GM19397 (cell line): Measurements from ENCODE around the gene S100A2.
"Not testable (repeated sequence)": the region's sequence is repeated elsewhere in the genome, so short reads cannot be mapped to it uniquely, and the experiment has no call there.

Experiments used
- ATAC-seq: cut with Tn5 transposase; IDR thresholded peaks from one replicate; pipeline ENCODE4 v1.9.1; 2021; ENCODE audit warnings: mild to moderate bottlenecking, moderate library complexity; ENCODE audit not compliant: unreplicated experiment

Gene S100A2

GRCh38 chr1:153592748-153593147, 27.1 kb upstream of the S100A2 start:
- no peak for ATAC-seq

- no peak for ATAC-seq
These were observed 22.8 kb upstream of the S100A2 start for GRCh38 chr1:153588482-153588881.

- ATAC-seq = not testable (repeated sequence)
These were observed 22.4 kb upstream of the S100A2 start for GRCh38 chr1:153588033-153588432.

DNA sequence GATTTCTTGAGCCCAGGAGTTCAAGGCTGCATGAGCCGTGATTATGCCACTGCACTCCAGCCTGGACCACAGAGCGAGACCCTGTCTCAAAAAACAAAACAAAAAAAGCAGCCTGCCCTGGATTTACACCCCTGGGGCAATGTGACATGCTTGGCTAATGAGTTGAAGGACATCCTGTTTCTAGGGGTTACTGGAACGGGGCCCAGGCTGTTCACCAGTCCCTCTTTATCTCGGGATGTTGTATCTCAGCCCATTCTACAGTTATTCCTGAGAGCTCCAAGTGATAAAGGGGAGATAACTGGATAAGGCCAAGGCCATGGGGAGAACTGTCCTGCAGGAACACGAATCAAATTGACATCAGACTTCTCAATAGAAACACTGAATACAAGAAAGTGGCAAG, 21.7 kb upstream of the S100A2 start:
- ATAC-seq = no peak

GRCh38 chr1:153586347-153586746, 20.7 kb upstream of the S100A2 start:
- no peak for ATAC-seq

DNA sequence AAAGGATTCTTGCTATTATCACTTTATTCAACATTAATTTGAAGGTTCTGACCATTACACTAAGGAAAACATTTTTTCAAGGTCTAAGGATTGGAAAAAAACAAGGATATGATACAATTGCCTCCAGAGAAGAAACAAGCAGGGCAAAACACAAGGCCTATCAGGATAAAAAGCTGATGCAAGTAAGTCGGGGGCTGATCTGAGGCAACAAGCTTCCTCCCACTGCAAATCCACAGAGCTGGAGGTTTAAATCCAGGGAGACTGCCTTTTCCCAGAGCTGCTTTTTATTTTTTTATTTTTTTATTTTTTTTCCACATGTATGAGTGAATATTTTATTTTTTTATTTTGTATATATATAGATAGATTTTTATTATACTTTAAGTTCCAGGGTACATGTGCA, 19.4 kb upstream of the S100A2 start:
- no peak for ATAC-seq

DNA sequence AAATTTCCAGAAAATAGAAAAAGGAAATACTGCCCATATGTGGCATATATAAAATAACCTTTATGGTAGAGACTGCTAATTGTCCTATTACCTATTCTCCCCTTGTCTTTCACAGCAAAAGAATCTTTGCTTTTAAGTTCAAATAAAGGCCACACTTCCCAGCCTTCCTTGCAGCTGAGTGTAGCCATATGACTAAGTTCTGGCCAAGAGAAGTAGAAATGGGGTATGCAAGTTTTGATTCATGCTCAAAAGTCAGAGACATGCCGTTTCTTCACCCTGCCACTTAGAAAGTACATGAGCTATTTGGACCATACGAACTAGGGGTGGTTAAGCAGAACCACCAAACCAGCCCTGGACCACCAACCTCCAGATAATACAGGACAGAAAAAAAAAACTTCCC, 18.3 kb upstream of the S100A2 start:
- no peak for ATAC-seq

- ATAC-seq = not testable (repeated sequence)
These were observed 17.9 kb upstream of the S100A2 start for GRCh38 chr1:153583514-153583913.

- not testable (repeated sequence) for ATAC-seq
These were observed 17.2 kb upstream of the S100A2 start for GRCh38 chr1:153582836-153583235.

DNA sequence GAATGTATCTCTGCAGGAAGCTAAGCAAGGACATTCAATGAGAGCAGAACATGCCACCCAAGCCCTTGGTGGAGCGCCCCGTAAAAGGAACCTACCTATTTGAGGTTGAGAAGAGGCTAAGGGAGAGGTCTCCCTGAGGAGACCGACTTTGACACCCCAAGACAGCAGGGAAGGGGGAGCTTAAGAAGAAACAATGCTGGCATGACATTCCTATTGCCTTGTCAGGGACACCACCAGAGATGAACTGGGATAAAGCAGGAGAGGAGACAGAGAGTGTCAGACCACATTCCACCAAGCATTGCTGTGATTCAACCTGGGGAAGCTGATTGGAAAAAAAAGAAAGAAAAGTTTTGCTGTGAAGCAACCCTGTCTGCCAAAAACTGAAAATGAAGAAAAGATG, 13.3 kb upstream of the S100A2 start:
- ATAC-seq = no peak

DNA sequence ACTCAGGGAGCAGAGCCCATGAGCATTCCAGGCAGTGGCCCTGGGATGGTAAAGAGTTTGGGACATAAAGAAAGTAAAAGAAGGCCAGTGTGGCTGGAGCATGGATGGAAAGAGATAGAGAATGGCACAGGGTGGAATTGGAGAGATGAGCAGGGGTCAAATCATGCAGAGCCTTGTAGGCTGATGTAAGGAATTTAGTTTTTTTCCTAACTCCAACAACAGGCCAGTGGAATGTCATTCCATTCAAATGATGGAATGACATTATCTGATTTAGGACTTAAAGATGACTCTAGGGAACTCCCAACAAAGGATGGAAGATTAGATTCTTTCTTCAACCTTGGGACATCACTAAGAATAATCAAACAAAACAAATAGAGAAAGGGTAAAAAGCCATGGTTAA, 12.8 kb upstream of the S100A2 start:
- no peak for ATAC-seq

DNA sequence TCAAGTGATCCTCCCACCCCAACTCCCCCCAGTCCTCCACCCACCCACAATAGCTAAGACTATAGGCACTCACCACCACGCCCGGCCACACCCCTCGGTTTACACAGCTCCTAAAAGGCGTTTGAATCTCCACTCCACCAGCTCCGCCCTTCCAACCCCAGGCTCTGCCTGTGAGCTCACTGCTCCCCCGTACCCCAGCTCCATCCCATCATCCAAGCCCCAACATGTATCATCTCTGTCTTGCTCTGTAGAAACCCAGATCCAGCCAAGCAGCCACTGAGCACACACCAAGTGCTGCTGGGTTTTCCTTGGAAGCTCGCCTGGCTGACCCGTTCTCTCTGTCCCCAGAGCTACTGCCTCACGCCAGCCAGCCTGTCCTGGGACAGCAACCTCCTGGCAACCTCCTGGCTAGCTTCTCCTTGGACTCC, 12.0 kb upstream of the S100A2 start:
- ATAC-seq = no peak

DNA sequence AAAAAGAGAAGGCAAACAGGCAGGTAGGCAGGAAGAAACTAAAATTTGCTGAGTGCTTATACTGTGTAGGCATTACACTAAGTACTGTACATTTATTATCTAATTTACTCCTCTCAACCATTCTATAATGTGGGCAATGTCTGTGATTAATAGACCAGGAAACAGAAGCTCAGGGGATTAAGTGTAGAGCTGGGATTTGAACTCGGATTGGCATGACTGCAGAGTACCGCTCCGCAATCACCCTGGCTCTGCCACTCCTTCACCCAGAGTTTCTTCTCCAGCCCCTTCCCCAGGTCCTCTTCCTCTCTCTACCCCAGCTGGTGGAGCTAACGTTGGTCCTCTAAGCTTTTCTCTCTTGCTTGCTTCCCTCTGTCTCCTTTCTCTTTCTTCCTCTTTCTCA, 11.5 kb upstream of the S100A2 start:
- ATAC-seq = no peak

- ATAC-seq = not testable (repeated sequence)
These were observed 9.9 kb upstream of the S100A2 start for GRCh38 chr1:153575497-153575896.

GRCh38 chr1:153575081-153575491, 9.4 kb upstream of the S100A2 start:
- not testable (repeated sequence) for ATAC-seq

DNA sequence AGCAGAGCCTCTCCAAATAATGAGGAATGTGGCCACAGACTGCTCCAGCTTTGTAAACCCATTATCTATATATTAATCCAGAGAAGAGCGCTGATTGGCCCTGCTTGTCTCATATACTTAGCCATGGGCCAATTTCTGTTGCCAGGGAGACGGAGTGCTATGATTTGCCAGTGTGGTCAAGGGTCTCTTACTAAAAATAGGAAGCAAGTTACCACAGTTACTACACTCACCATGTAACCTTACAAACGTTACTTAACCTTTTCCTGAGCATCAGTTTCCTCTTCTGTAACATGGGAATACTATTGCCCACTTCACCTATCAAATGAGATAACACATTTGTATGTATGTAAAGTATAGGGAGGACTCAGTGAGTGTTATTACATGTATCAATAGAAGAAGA, 7.7 kb upstream of the S100A2 start:
- ATAC-seq = no peak

- ATAC-seq = peak; percentile 74
These were observed 6.9 kb upstream of the S100A2 start for GRCh38 chr1:153572569-153573015.

GRCh38 chr1:153571706-153572105, 6.1 kb upstream of the S100A2 start:
- no peak for ATAC-seq

GRCh38 chr1:153570874-153571273, 5.2 kb upstream of the S100A2 start:
- no peak for ATAC-seq

DNA sequence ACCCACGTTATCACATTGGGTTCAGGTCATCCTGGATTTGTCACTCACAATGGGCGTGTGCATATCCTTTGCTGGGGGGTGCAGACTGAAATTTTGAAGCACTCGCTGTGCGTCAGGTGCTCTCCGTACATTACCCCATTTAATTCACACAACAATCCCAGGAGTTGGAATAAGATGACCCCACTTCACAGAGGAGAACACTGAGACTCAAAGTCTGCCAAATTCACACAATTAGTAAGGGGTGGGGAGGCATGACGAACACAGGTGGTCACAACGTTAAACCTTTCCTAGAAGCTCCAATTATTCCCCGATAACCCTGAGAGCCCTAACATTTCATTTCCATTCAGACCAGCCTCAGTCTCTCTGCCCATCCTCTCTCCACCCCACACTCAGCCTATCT, 3.8 kb upstream of the S100A2 start:
- no peak for ATAC-seq

GRCh38 chr1:153568367-153569099, 2.9 kb upstream of the S100A2 start:
- ATAC-seq = no peak

DNA sequence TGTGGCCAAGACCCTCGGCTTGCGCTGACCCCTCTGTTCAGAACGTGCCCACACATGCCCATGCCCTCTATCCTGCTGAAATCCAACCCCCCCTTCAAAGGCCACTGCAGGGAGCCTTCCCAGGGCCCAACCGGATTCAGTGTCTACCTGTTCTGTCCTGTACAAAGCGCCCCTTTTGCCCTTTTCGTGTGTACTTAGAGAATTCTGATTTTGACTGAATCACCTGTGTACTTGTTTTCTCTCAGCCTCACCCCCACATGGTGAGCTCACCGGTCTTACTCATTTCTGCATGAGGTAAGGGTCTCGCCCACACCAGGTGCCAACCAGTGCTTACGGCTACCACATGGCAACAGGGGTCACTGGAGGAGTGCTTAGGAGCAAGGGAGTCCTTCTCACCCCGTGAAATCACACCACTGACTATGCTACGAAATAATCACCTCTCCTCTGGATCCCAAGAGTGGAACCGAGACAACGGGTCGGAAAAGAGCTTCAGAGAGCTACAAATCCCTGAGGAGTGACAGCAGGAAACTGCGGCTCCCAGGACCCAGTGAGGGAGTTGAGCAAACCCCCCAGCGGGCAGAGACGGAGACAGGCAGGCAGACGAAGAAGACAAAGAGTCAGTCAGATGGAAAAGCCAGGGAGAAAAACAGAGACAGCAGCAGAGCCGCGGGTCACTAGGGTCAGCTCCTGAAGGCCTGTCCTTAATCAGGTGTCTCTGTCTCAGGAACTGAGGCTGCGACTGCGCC, 2.1 kb upstream of the S100A2 start:
- ATAC-seq = no peak
